Mucosa of stomach (tissue), 1 donor: ENCODE measurements around the gene STEAP1B.
"Not testable (repeated sequence)": the region's sequence is repeated elsewhere in the genome, so short reads cannot be mapped to it uniquely, and the experiment has no call there.

ENCODE experiments used
- H3K27me3 ChIP-seq: one replicate; pipeline ENCODE4 v1.7.0; 2013; ENCODE audit warnings: mild to moderate bottlenecking, low read length; ENCODE audit not compliant: control insufficient read depth, insufficient read depth
- H3K36me3 ChIP-seq: one replicate; pipeline ENCODE4 v1.7.0; 2013; ENCODE audit warnings: low read length; ENCODE audit not compliant: control insufficient read depth, insufficient read depth
- H3K4me1 ChIP-seq: one replicate; pipeline ENCODE4 v1.7.0; 2013; ENCODE audit warnings: mild to moderate bottlenecking, low read length; ENCODE audit not compliant: control insufficient read depth, insufficient read depth
- H3K4me3 ChIP-seq: one replicate; pipeline ENCODE4 v1.7.0; 2013; ENCODE audit warnings: low read length
- H3K9ac ChIP-seq: one replicate; pipeline ENCODE4 v1.7.0; 2013; ENCODE audit warnings: mild to moderate bottlenecking, low read length, moderate library complexity
- H3K9me3 ChIP-seq: one replicate; pipeline ENCODE4 v1.7.0; 2013; ENCODE audit warnings: mild to moderate bottlenecking, low read length, moderate library complexity; ENCODE audit not compliant: control insufficient read depth
- donor health status: Pancreatic carcinoma.

STEAP1B gene

DNA sequence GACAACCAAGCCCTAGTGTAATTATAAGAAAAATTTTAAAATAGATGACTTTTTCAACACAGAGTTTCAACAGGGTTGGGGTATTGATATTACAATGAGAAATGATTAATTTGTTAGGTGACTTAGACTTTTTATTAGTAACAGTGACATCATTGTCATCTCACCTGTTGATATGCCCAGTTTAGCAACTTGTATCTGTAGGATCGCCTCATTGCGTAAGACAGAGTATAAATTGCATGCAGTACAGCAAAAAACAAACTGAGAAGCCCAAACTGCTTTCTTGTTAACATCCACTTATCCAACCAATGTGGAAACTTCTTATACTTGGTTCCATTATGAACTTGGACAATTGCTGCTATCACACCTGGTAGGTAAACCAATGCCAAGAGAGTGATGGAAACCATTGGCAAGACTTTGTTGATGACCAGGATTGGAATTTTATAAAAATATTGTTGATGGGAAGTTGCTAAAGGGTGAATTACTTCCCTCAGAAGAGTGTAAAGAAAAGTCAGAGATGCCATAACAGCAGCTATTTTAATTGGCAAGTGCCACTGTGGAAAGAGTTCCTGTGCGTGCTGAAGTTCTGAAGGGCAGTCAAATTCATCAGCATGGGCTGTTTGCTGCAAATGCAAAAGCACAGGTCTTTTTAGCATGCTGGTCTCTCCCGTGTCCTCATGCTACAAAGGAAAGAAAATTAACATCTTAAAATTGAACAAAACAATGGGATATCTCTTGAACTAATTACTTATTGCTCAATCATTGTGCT, 6.6 kb downstream of the STEAP1B start:
- H3K9ac ChIP-seq, H3K9me3 ChIP-seq, H3K27me3 ChIP-seq, H3K4me3 ChIP-seq, H3K4me1 ChIP-seq, H3K36me3 ChIP-seq: not testable (repeated sequence)

DNA sequence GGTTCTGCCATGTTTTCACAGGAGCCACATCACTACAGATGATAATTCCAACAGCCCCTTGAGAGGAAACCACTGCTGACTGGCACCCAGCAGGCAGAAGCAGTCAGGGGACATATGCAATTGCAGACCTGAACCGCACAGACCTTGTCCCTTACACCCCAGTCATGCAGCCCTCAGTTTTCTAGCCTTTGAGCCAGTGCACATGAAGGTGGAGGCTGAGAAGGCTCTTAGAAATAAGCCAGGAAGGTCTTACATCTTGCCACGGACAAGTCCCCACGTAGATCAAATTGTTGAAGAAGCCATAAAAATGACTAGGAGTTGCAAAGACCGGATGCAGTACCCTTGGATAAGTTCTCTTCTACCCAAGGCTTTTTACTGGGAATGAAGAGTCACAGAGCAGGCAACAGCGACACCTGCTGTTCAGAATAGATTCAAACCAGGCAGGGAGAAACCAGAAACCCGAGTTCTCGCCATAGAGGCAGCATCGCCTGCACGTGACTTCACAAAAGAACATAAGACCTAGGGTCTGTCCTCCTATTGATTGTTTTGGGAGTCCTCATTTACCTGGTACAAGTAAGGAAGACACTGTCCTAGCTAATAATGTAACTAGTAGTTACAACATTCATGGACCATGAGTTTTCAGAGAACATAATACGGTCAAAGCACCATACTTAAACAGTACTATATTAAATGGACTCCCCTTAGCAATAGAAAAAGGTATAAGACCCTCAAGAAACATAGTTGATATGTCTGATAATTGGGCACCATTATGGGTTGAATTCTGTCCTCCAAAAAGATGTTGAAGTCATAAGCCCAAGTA, 11.1 kb downstream of the STEAP1B start:
- no peaks in the 10 kb centered on the region for H3K9me3 ChIP-seq
- H3K4me3 ChIP-seq, result no peak overlapping the region
- H3K36me3 ChIP-seq, result no peaks in the 10 kb centered on the region
- no peaks in the 10 kb centered on the region for H3K4me1 ChIP-seq
- H3K27me3 ChIP-seq, result no peaks in the 10 kb centered on the region
- no peak overlapping the region for H3K9ac ChIP-seq

DNA sequence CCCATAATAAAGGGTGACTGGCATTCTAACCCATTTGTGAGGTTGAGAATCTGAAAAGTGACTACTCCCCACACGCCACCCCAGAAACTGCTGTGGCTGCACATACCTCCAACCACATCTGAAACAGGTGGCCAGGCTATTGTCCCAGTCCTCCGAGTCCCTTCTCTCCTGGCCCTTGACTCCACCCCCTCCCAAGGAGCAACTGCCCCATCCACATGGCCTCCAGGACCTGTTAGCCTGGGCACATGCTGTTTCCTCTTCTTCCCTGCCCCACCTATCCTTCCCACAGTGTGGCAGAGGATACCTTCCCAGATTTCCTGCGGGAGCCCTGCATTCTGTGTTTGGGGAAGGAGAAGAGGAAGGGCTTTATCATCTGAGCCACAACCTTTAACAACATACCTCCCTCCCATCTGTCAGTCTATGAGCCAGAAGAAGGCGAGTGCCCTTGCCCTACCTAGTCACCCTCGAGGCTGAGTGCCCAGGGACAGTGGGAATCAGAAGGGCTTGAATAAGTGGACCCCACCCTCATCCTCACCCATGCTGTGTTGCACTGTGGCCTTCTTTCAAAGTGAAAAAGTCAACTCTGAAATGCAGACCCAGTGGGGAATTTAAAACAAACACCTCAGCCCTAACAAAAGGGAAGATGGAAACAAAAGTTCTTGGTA, 11.9 kb downstream of the STEAP1B start:
- H3K9me3 ChIP-seq, result no peaks in the 10 kb centered on the region
- no peak overlapping the region for H3K9ac ChIP-seq
- no peaks in the 10 kb centered on the region for H3K36me3 ChIP-seq
- no peaks in the 10 kb centered on the region for H3K4me1 ChIP-seq
- no peaks in the 10 kb centered on the region for H3K27me3 ChIP-seq
- no peak overlapping the region for H3K4me3 ChIP-seq

DNA sequence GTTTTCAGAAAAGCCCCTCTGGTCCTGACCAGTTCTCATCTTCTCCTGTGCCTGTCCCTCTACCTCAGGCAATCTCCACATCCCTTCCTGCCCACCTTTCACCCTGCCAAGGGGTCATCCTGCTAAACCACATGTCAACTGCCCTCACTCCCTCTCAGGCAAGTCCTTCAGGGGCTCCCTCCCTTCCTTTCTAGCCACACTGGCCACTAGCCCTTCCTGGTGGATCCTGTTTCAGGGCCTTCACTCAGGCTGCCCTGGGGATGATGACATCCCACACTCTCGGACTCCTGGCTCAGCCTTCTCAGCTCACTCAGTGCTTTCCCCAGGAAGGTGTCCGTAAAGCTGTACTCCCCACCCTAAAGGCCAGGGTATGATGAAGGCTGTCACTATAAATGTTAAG, 13.4 kb downstream of the STEAP1B start:
- Histone ChIP-seq H3K4me1 (no peaks in the 10 kb centered on the region), H3K9ac (no peak overlapping the region), H3K4me3 (no peak overlapping the region), H3K9me3 (no peaks in the 10 kb centered on the region), H3K36me3 (no peaks in the 10 kb centered on the region), H3K27me3 (no peaks in the 10 kb centered on the region)

DNA sequence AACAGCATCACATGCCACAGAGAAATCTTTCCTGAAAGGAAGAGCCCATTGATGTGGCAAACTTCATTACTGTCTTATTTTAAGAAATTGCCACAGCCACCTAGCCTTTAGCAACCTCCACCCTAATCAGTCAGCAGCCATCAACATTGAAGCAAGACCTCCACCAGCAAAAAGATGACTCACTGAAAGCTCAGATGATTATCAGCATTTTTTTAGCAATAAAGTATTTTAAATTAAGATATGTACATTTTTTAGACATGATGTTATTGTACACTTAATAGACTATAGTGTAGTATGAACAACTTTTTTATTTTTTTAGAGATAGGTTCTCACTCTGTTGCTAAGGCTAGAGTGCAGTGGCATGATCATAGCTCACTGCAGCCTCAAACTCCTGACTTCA, 14.8 kb downstream of the STEAP1B start:
- Histone ChIP-seq H3K36me3 (no peaks in the 10 kb centered on the region), H3K27me3 (no peaks in the 10 kb centered on the region), H3K9me3 (no peaks in the 10 kb centered on the region), H3K4me1 (no peaks in the 10 kb centered on the region), H3K9ac (no peak overlapping the region), H3K4me3 (no peak overlapping the region)

DNA sequence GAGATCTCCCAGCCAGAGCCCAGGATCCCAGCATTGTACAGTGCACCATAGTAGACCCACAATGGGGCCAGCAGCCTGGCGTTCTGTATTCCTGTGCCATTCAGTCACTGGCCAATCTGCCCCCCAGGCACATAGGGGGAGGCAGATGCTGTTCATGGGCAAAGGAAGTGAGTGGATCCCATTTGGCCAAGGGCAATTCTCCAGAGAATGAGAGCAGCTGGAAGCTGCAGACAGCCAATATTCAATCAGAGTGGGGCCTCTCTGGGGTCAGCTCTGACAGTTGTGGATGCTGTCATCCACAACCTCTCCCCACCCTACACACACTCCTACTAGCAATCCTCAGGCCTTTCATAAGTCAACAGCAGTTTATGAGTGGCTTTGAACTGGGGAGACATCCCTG, 17.5 kb downstream of the STEAP1B start:
- Histone ChIP-seq H3K27me3 (no peaks in the 10 kb centered on the region), H3K36me3 (no peaks in the 10 kb centered on the region), H3K9ac (no peak overlapping the region), H3K4me1 (peaks cover 3% of the 10 kb centered on the region), H3K4me3 (no peak overlapping the region), H3K9me3 (no peaks in the 10 kb centered on the region)

DNA sequence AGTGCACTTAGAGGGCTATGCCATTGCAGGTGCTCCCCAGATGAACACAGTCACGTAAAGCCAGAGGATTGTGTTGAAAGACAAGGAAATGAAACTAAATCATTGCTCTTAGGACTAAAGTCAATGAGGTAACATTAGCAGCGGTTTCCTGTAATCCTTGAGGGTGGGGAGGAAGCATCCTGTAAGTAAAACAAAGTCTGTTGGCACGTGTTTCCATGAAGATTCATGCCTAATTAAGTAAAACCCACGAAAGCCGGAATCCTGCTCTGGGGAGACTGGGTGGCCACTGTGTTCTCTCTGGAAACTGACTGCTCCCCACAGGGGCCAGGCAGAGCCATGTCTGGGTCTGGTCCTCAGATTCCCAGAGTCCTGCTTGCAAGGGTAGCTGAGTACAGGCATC, 18.3 kb downstream of the STEAP1B start:
- Histone ChIP-seq H3K36me3 (no peaks in the 10 kb centered on the region), H3K9ac (no peak overlapping the region), H3K9me3 (no peaks in the 10 kb centered on the region), H3K4me3 (no peak overlapping the region), H3K4me1 (peaks cover 3% of the 10 kb centered on the region), H3K27me3 (no peaks in the 10 kb centered on the region)

DNA sequence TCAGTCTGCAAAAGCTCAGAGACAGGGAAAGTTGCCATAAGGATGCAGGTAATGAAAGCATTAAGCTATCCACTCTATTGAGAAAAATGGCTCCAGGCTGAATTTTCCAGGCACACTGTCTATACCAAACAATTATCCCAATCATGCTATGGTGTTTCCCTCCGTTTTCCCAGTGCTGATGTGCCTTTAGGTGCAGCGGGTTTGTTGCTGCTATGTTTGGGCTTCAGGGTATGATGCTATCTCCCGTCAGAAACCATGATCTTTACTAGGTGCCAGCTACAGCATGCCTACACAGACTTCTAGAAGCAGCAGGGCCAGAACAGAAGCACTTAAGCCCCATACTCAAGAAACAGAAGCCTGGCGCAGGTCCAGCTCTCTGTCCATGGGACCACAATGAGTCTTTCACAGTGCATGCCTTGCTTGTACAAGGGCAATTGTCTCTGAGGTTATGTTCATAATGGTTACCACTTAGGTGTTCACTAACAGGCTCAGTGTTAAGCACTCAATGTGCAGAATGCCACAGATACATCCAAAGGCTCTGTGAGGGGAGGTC, 19.4 kb downstream of the STEAP1B start:
- Histone ChIP-seq H3K36me3 (no peaks in the 10 kb centered on the region), H3K4me1 (peaks cover 3% of the 10 kb centered on the region), H3K9me3 (no peaks in the 10 kb centered on the region), H3K27me3 (no peaks in the 10 kb centered on the region), H3K9ac (no peak overlapping the region), H3K4me3 (no peak overlapping the region)

DNA sequence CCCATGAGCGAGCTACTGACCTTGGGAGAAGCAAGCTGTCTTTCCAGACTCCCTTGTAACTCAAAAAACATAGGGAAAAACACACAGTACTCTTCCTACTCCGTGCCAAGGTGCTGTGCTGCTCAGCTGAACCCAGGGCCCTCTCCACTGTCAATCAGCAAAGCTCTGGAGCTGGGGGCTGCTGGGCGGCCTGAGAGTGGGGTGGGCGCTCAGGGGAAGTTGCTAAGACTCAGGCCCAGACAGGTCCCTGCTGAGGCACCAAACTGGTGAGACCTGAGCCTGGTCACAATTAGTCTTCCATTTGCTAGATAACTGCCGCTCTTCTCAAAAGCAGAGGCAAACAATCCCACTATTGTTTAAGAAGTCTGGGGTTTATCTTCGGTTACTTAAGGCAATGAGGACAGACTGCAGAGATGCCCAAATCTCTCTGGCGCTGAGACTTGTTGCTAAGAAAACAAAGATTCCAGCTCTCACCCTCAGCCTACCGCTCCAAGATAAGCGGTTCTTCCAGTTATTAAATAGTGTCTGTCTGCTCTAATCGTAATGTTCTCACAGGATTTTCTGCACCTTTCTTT, 22.0 kb downstream of the STEAP1B start:
- H3K27me3 ChIP-seq, result peaks cover 5% of the 10 kb centered on the region
- H3K36me3 ChIP-seq, result no peaks in the 10 kb centered on the region
- peaks cover 3% of the 10 kb centered on the region for H3K4me1 ChIP-seq
- no peak overlapping the region for H3K4me3 ChIP-seq
- H3K9me3 ChIP-seq, result no peaks in the 10 kb centered on the region
- no peak overlapping the region for H3K9ac ChIP-seq

DNA sequence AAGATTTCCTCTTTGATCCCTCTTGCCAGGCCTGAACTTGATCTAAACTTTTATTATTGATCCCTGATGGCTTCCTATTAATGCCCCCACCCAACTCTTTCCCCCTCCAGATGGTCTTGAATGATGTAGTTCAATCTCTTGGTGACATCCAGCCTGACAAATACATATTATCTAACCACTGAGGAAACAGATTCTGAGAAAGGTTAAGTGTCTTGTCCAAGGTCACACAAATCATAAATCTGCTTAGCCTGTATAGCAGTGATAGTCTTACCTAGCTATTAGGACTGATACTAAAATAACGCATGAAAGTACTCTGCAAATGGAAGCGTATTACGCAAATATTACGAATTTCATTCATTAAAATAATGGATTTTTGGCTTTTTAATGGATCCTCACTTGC, 22.7 kb downstream of the STEAP1B start:
- Histone ChIP-seq H3K9me3 (no peaks in the 10 kb centered on the region), H3K36me3 (no peaks in the 10 kb centered on the region)

DNA sequence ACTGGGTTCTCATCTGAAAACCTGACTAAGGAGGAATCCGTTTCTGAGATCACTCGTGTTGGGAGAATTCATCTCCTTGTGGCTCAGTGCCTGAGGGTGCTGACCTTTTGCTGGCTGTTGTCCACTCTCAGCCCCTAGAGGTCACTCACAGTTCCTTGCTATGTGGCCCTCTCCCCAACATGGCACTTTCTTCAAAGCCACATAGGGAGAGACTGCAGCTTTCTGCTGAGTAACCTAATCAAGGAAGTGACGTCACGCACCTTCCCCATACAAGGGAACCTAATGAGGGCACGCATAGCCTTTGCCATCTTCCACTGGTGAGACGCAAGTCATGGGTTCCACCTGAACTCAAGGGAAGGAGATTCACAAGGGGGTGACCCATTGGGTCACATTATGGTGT, 23.2 kb downstream of the STEAP1B start:
- no peak overlapping the region for H3K4me3 ChIP-seq
- H3K27me3 ChIP-seq, result peaks cover 5% of the 10 kb centered on the region
- H3K9me3 ChIP-seq, result no peaks in the 10 kb centered on the region
- H3K36me3 ChIP-seq, result no peaks in the 10 kb centered on the region
- no peak overlapping the region for H3K9ac ChIP-seq
- peaks cover 3% of the 10 kb centered on the region for H3K4me1 ChIP-seq

More for the DNA sequence above, 22.7 kb downstream of the STEAP1B start:
- Histone ChIP-seq H3K9ac (no peak overlapping the region), H3K27me3 (peaks cover 5% of the 10 kb centered on the region), H3K4me3 (no peak overlapping the region), H3K4me1 (peaks cover 3% of the 10 kb centered on the region)
